Uterus (tissue), 2 donors: ENCODE results near the gene GALNT18.

Experiments
- POLR2A ChIP-seq, 2 donors: fragments of 450-650 bp; IDR thresholded peaks; one replicate each; pipeline ENCODE4 v1.6.1; 2016; ENCODE audit warnings: antibody characterized with exemption in 2 of 2, mild to moderate bottlenecking in 1 of 2, moderate library complexity in 1 of 2
- TF ChIP-seq, protein P1 (sequence below), 4 experiments: fragments of 200-600 bp in 2 of 4; fragments of 450-650 bp in 2 of 4; sonication (generic) in 2 of 4; IDR thresholded peaks; one replicate each; pipeline ENCODE4 v1.5.1; 2016 to 2019; ENCODE audit warnings: antibody characterized with exemption in 4 of 4, mild to moderate bottlenecking in 2 of 4, moderate library complexity in 1 of 4

DNA sequence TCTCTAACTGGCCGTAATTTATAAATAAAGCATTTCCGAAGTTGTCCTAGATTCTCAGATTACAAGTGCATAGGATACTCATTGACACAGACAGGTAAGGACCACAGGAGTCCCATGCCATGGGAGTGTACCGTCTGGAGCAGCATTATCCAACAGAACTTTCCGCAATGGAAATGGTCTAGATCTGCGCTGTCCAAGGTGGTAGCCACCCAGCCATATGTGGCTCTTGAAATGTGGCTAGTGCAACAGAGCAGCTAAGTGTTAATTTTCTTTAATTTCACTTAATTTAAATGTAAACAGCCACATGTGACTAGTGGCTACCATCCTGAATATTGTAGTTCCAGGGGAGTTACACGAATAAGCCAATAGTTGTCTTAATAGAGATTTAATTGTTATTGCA, 71.3 kb downstream of the GALNT18 start:
- TF ChIP-seq, protein P1, sequence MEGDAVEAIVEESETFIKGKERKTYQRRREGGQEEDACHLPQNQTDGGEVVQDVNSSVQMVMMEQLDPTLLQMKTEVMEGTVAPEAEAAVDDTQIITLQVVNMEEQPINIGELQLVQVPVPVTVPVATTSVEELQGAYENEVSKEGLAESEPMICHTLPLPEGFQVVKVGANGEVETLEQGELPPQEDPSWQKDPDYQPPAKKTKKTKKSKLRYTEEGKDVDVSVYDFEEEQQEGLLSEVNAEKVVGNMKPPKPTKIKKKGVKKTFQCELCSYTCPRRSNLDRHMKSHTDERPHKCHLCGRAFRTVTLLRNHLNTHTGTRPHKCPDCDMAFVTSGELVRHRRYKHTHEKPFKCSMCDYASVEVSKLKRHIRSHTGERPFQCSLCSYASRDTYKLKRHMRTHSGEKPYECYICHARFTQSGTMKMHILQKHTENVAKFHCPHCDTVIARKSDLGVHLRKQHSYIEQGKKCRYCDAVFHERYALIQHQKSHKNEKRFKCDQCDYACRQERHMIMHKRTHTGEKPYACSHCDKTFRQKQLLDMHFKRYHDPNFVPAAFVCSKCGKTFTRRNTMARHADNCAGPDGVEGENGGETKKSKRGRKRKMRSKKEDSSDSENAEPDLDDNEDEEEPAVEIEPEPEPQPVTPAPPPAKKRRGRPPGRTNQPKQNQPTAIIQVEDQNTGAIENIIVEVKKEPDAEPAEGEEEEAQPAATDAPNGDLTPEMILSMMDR (IDR thresholded peaks at IDR 0.05): no peak
- no peak for TF ChIP-seq POLR2A (IDR thresholded peaks at IDR 0.05)
